Measurements from ENCODE around the gene LPP. TPM values are rescaled to one million over a fixed set of nuclear protein-coding genes. Genes with fewer than 3 reads are reported as not detected.

The LPP gene
- polyA plus RNA-seq, 1 experiment: 76.3 TPM

- TF ChIP-seq CTCF (IDR thresholded peaks at IDR 0.05; ENCODE audit: low read depth, low read length): no peak
- Histone ChIP-seq H3K27ac (ENCODE audit: low read depth, low read length) (no peak overlapping the region), H3K9me3 (ENCODE audit: control insufficient read depth, insufficient read depth, low read length) (no peaks in the 10 kb centered on the region), H3K4me3 (ENCODE audit: low read depth, low read length) (no peak overlapping the region), H3K27me3 (ENCODE audit: control insufficient read depth, insufficient read depth, low read length) (no peaks in the 10 kb centered on the region)
- CTCF ChIA-PET: no interaction called here
- no peak for DNase-seq (ENCODE audit: low read depth, low spot score)
- POLR2A ChIA-PET: no interaction called here
Observed at GRCh38 chr3:188383748-188384147, 229.8 kb downstream of the LPP start.

- DNase-seq (ENCODE audit: low read depth, low spot score): no peak
- H3K4me3 ChIP-seq (ENCODE audit: low read depth, low read length): no peak overlapping the region
- no peak overlapping the region for H3K27ac ChIP-seq (ENCODE audit: low read depth, low read length)
- POLR2A ChIA-PET: no interaction called here
- H3K27me3 ChIP-seq (ENCODE audit: control insufficient read depth, insufficient read depth, low read length): no peaks in the 10 kb centered on the region
- TF ChIP-seq CTCF (IDR thresholded peaks at IDR 0.05; ENCODE audit: low read depth, low read length): no peak
- no peaks in the 10 kb centered on the region for H3K9me3 ChIP-seq (ENCODE audit: control insufficient read depth, insufficient read depth, low read length)
- CTCF ChIA-PET: no interaction called here
Observed at GRCh38 chr3:188385295-188385694, 231.3 kb downstream of the LPP start.

GRCh38 chr3:188389711-188390342 is 235.9 kb downstream of the LPP start:
- no peak for TF ChIP-seq CTCF (IDR thresholded peaks at IDR 0.05; ENCODE audit: low read depth, low read length)
- no peak overlapping the region for H3K27ac ChIP-seq (ENCODE audit: low read depth, low read length)
- H3K4me3 ChIP-seq (ENCODE audit: low read depth, low read length): no peak overlapping the region
- no peaks in the 10 kb centered on the region for H3K27me3 ChIP-seq (ENCODE audit: control insufficient read depth, insufficient read depth, low read length)
- CTCF ChIA-PET: no interaction called here
- DNase-seq (ENCODE audit: low read depth, low spot score): no peak
- POLR2A ChIA-PET: no interaction called here
- no peaks in the 10 kb centered on the region for H3K9me3 ChIP-seq (ENCODE audit: control insufficient read depth, insufficient read depth, low read length)

- TF ChIP-seq CTCF (IDR thresholded peaks at IDR 0.05; ENCODE audit: low read depth, low read length): no peak
- Histone ChIP-seq H3K27ac (ENCODE audit: low read depth, low read length) (no peak overlapping the region), H3K9me3 (ENCODE audit: control insufficient read depth, insufficient read depth, low read length) (no peaks in the 10 kb centered on the region), H3K4me3 (ENCODE audit: low read depth, low read length) (no peak overlapping the region), H3K27me3 (ENCODE audit: control insufficient read depth, insufficient read depth, low read length) (no peaks in the 10 kb centered on the region)
- ChIA-PET CTCF (no interaction called here), POLR2A (no interaction called here)
- DNase-seq (ENCODE audit: low read depth, low spot score): no peak
Observed at GRCh38 chr3:188390343-188390718, 236.4 kb downstream of the LPP start.

GRCh38 chr3:188390775-188391443 is 237.0 kb downstream of the LPP start:
- CTCF ChIA-PET: no interaction called here
- no peaks in the 10 kb centered on the region for H3K27me3 ChIP-seq (ENCODE audit: control insufficient read depth, insufficient read depth, low read length)
- no peak overlapping the region for H3K4me3 ChIP-seq (ENCODE audit: low read depth, low read length)
- TF ChIP-seq CTCF (IDR thresholded peaks at IDR 0.05; ENCODE audit: low read depth, low read length): no peak
- POLR2A ChIA-PET: no interaction called here
- no peak for DNase-seq (ENCODE audit: low read depth, low spot score)
- no peaks in the 10 kb centered on the region for H3K9me3 ChIP-seq (ENCODE audit: control insufficient read depth, insufficient read depth, low read length)
- H3K27ac ChIP-seq (ENCODE audit: low read depth, low read length): no peak overlapping the region
